SJSA1 (cell line): ENCODE results near the gene TLCD1. TPM values are rescaled to one million over a fixed set of nuclear protein-coding genes. Genes with fewer than 3 reads are reported as not detected.

Experiments
- DNase-seq, 2 experiments: peaks; one replicate each; pipeline ENCODE4 v3.0.0-alpha.2; 2015 to 2020; ENCODE audit warnings: low spot score in 2 of 2, low read depth in 1 of 2
- H3K27ac ChIP-seq: fragments of 250-450 bp; sonication (Bioruptor Pico); 2 replicates; pipeline ENCODE4 v1.5.1; 2020; ENCODE audit warnings: mild to moderate bottlenecking, moderate library complexity
- H3K27me3 ChIP-seq: fragments of 250-450 bp; sonication (Bioruptor Pico); replicated peaks from 2 replicates; pipeline ENCODE4 v1.5.1; 2020; ENCODE audit warnings: mild to moderate bottlenecking, moderate library complexity
- H3K36me3 ChIP-seq: fragments of 250-450 bp; sonication (Bioruptor Pico); 2 replicates; pipeline ENCODE4 v1.5.1; 2020; ENCODE audit warnings: mild to moderate bottlenecking
- H3K4me1 ChIP-seq: fragments of 250-450 bp; sonication (Bioruptor Pico); replicated peaks from 2 replicates; pipeline ENCODE4 v1.6.1; 2021; ENCODE audit warnings: mild to moderate bottlenecking
- H3K4me3 ChIP-seq: fragments of 250-450 bp; sonication (Bioruptor Pico); 2 replicates; pipeline ENCODE4 v1.5.1; 2020; ENCODE audit warnings: mild to moderate bottlenecking
- H3K9me3 ChIP-seq: fragments of 250-450 bp; sonication (Bioruptor Pico); replicated peaks from 2 replicates; pipeline ENCODE4 v1.5.1; 2020; ENCODE audit warnings: mild to moderate bottlenecking
- total RNA-seq: library from RNA; depleted of rRNA; stranded (reverse); fragments of >200 nt; shearing (Covaris generic); gene quantifications from 2 replicates; pipeline ENCODE4 v1.2.3, GENCODE V29; 2014

TLCD1 gene
- total RNA-seq, 1 experiment from 2014 or later: 1.6 TPM

GRCh38 chr17:28705074-28705659, 20.9 kb downstream of the TLCD1 start:
- Histone ChIP-seq H3K27ac (no peak overlapping the region), H3K4me1 (no peaks in the 10 kb centered on the region), H3K9me3 (no peaks in the 10 kb centered on the region), H3K4me3 (no peak overlapping the region), H3K27me3 (no peaks in the 10 kb centered on the region), H3K36me3 (peaks cover 80% of the 10 kb centered on the region)
- DNase-seq: no peak

- Histone ChIP-seq H3K27me3 (no peaks in the 10 kb centered on the region), H3K4me1 (no peaks in the 10 kb centered on the region), H3K9me3 (no peaks in the 10 kb centered on the region), H3K36me3 (peaks cover 81% of the 10 kb centered on the region), H3K27ac (no peak overlapping the region), H3K4me3 (no peak overlapping the region)
- no peak for DNase-seq
Measured at GRCh38 chr17:28704219-28704858, 21.7 kb downstream of the TLCD1 start.

GRCh38 chr17:28703552-28704218, 22.3 kb downstream of the TLCD1 start:
- Histone ChIP-seq H3K27ac (no peak overlapping the region), H3K4me1 (no peaks in the 10 kb centered on the region), H3K27me3 (no peaks in the 10 kb centered on the region), H3K9me3 (no peaks in the 10 kb centered on the region), H3K4me3 (no peak overlapping the region), H3K36me3 (peaks cover 82% of the 10 kb centered on the region)
- DNase-seq: no peak

GRCh38 chr17:28702752-28703150, 23.3 kb downstream of the TLCD1 start:
- Histone ChIP-seq H3K27me3 (no peaks in the 10 kb centered on the region), H3K36me3 (peaks cover 85% of the 10 kb centered on the region), H3K4me3 (no peak overlapping the region), H3K4me1 (no peaks in the 10 kb centered on the region), H3K27ac (no peak overlapping the region), H3K9me3 (no peaks in the 10 kb centered on the region)
- DNase-seq: no peak

- H3K36me3 ChIP-seq: peaks cover 89% of the 10 kb centered on the region
- no peaks in the 10 kb centered on the region for H3K9me3 ChIP-seq
- H3K4me1 ChIP-seq: no peaks in the 10 kb centered on the region
- no peak overlapping the region for H3K4me3 ChIP-seq
- no peaks in the 10 kb centered on the region for H3K27me3 ChIP-seq
- no peak overlapping the region for H3K27ac ChIP-seq
- no peak for DNase-seq
Measured at GRCh38 chr17:28702026-28702751, 23.8 kb downstream of the TLCD1 start.

- no peaks in the 10 kb centered on the region for H3K27me3 ChIP-seq
- peaks cover 96% of the 10 kb centered on the region for H3K36me3 ChIP-seq
- no peaks in the 10 kb centered on the region for H3K4me1 ChIP-seq
- H3K4me3 ChIP-seq: no peak overlapping the region
- H3K9me3 ChIP-seq: no peaks in the 10 kb centered on the region
- DNase-seq: no peak
- H3K27ac ChIP-seq: no peak overlapping the region
Measured at GRCh38 chr17:28700830-28701492, 25.1 kb downstream of the TLCD1 start.

GRCh38 chr17:28700278-28700677, 25.8 kb downstream of the TLCD1 start:
- Histone ChIP-seq H3K4me1 (no peaks in the 10 kb centered on the region), H3K36me3 (peaks cover 98% of the 10 kb centered on the region), H3K4me3 (no peak overlapping the region), H3K27ac (no peak overlapping the region), H3K9me3 (no peaks in the 10 kb centered on the region), H3K27me3 (no peaks in the 10 kb centered on the region)
- no peak for DNase-seq

- peaks cover 99% of the 10 kb centered on the region for H3K36me3 ChIP-seq
- H3K4me3 ChIP-seq: no peak overlapping the region
- H3K27me3 ChIP-seq: no peaks in the 10 kb centered on the region
- H3K27ac ChIP-seq: no peak overlapping the region
- no peaks in the 10 kb centered on the region for H3K9me3 ChIP-seq
- no peak for DNase-seq
- H3K4me1 ChIP-seq: no peaks in the 10 kb centered on the region
Measured at GRCh38 chr17:28698253-28698941, 27.6 kb downstream of the TLCD1 start.

GRCh38 chr17:28693869-28694268, 32.2 kb downstream of the TLCD1 start:
- H3K9me3 ChIP-seq: no peaks in the 10 kb centered on the region
- H3K36me3 ChIP-seq: peaks cover 91% of the 10 kb centered on the region

GRCh38 chr17:28689011-28689410, 37.0 kb downstream of the TLCD1 start:
- no peak for DNase-seq
- Histone ChIP-seq H3K36me3 (peaks cover 89% of the 10 kb centered on the region), H3K4me3 (no peak overlapping the region), H3K4me1 (no peaks in the 10 kb centered on the region), H3K27me3 (no peaks in the 10 kb centered on the region), H3K9me3 (no peaks in the 10 kb centered on the region), H3K27ac (no peak overlapping the region)

More at GRCh38 chr17:28693869-28694268, 32.2 kb downstream of the TLCD1 start:
- DNase-seq: no peak
- no peaks in the 10 kb centered on the region for H3K27me3 ChIP-seq
- no peak overlapping the region for H3K4me3 ChIP-seq
- no peaks in the 10 kb centered on the region for H3K4me1 ChIP-seq
- H3K27ac ChIP-seq: no peak overlapping the region

- H3K4me3 ChIP-seq: no peak overlapping the region
- no peaks in the 10 kb centered on the region for H3K9me3 ChIP-seq
- H3K27me3 ChIP-seq: no peaks in the 10 kb centered on the region
- H3K27ac ChIP-seq: no peak overlapping the region
- no peak for DNase-seq
- H3K36me3 ChIP-seq: peaks cover 88% of the 10 kb centered on the region
- H3K4me1 ChIP-seq: no peaks in the 10 kb centered on the region
Measured at GRCh38 chr17:28688481-28688880, 37.6 kb downstream of the TLCD1 start.

GRCh38 chr17:28686296-28686695, 39.7 kb downstream of the TLCD1 start:
- Histone ChIP-seq H3K4me1 (no peaks in the 10 kb centered on the region), H3K27me3 (no peaks in the 10 kb centered on the region), H3K4me3 (no peak overlapping the region), H3K9me3 (no peaks in the 10 kb centered on the region), H3K36me3 (peaks cover 97% of the 10 kb centered on the region), H3K27ac (no peak overlapping the region)
- no peak for DNase-seq

GRCh38 chr17:28685366-28685765, 40.7 kb downstream of the TLCD1 start:
- Histone ChIP-seq H3K4me3 (no peak overlapping the region), H3K9me3 (no peaks in the 10 kb centered on the region), H3K4me1 (no peaks in the 10 kb centered on the region), H3K27me3 (no peaks in the 10 kb centered on the region), H3K36me3 (peaks cover 97% of the 10 kb centered on the region), H3K27ac (no peak overlapping the region)
- DNase-seq: no peak
